OCI-LY1 (cell line): ENCODE results near the gene RASGRF2.

Source experiments
- CTCF ChIP-seq: fragments of 200-600 bp; sonication (generic), shearing (Covaris generic); IDR thresholded peaks from 2 replicates; pipeline ENCODE4 v1.5.1; 2017; ENCODE audit warnings: mild to moderate bottlenecking, antibody characterized with exemption, low read length, moderate library complexity, mixed read lengths
- EZH2 ChIP-seq: fragments of 200-600 bp; sonication (generic), shearing (Covaris generic); IDR thresholded peaks from 2 replicates; pipeline ENCODE4 v1.8.0; 2017; ENCODE audit warnings: borderline replicate concordance, mixed run types, mild to moderate bottlenecking, antibody characterized with exemption, low read length, moderate library complexity, mixed read lengths

GRCh38 chr5:81022688-81023084 is 62.5 kb downstream of the RASGRF2 start:
- TF ChIP-seq CTCF: no peak
- TF ChIP-seq EZH2: no peak
